DMS53 (cell line): ENCODE results near the gene MAL.

Source experiments
- DNase-seq: peaks from one replicate; lab custom pipeline; 2025; lab: John Stamatoyannopoulos, UW

The MAL gene

DNA sequence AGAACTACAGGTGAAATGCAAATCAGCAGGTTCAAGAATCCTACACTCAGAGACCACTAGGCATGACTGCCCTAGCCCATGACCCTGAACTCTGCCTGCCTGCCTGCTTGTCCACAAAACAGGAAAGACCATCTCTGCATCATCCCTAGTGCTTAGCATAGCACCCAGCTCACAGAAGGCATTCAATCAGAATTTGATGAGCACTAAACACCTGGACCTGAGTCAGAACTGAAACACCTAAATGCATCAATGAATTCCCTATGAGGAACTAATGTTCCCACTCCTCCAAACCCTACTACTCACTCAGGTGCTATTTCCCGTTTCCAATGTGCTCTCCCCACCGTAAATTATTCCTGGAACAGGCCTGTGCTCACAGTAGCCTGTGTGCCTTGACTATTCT is 74.4 kb downstream of the MAL start:
- DNase-seq = no peak
